ENCODE measurements around the gene PDZRN3.
A peak's percentile ranks its signal among the peaks of the same experiment; 100 is the strongest.

The PDZRN3 gene

DNA sequence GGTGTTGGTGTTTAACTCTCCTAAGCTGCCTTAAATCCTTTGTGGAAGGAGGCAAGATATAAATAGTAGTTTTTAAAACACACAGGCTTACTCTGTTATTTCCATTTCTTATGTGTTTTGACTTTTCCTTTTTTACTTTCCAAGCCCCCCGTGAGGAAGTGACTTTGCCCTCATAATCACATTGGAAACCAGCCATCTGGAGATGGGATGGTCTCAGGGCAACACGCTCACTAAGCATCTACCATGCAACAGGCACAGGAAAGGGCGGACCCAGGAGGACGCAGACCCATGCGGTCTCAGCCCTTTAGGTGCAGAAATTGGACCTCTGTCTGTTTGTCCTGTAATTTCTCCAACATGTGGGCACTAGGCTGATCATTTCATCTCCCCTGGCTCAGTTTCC is 115.7 kb downstream of the PDZRN3 start:
- no peak overlapping the region for H3K4me3 ChIP-seq (replicated peaks; ENCODE audit: low read depth, low read length)
- DNase-seq (ENCODE audit: extremely low read depth, low read depth): no peak
- TF ChIP-seq, protein P1, sequence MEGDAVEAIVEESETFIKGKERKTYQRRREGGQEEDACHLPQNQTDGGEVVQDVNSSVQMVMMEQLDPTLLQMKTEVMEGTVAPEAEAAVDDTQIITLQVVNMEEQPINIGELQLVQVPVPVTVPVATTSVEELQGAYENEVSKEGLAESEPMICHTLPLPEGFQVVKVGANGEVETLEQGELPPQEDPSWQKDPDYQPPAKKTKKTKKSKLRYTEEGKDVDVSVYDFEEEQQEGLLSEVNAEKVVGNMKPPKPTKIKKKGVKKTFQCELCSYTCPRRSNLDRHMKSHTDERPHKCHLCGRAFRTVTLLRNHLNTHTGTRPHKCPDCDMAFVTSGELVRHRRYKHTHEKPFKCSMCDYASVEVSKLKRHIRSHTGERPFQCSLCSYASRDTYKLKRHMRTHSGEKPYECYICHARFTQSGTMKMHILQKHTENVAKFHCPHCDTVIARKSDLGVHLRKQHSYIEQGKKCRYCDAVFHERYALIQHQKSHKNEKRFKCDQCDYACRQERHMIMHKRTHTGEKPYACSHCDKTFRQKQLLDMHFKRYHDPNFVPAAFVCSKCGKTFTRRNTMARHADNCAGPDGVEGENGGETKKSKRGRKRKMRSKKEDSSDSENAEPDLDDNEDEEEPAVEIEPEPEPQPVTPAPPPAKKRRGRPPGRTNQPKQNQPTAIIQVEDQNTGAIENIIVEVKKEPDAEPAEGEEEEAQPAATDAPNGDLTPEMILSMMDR (IDR thresholded peaks at IDR 0.05; ENCODE audit: low read depth, low read length, missing control alignments): no peak

DNA sequence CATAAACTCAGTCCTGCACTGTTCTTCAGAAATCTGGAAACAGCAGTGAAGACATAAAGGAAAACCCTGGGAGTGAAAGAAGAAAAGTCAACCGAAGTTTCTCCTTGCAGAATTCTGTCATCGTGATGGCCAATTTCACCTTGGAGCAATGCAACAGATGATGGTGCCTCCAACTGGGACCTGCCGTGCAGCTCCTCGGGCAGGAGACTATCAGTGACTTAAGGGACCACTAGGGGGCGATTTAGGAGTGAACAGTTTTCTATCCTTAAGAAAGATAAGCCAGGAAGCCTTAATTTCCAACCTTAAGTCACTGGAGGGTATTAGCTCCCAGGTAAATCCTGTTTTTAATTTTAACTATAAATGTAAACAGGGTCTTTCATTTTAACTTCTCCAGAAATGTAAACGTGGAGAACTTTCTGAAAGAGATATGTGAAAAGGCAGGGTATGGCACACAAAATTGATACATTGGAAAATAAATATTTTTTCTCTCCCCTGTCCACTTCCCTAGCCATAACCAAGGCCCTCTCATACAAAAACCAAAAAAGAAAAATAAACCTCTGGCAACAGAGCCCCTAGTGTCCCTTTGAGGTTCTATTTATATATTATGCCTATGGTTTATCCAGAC is 116.3 kb downstream of the PDZRN3 start:
- TF ChIP-seq, protein P1 (IDR thresholded peaks at IDR 0.05; ENCODE audit: low read depth, low read length, missing control alignments): peak; percentile 74
- H3K4me3 ChIP-seq (replicated peaks; ENCODE audit: low read depth, low read length): no peak overlapping the region
- DNase-seq (ENCODE audit: extremely low read depth, low read depth): peak; percentile 41

DNA sequence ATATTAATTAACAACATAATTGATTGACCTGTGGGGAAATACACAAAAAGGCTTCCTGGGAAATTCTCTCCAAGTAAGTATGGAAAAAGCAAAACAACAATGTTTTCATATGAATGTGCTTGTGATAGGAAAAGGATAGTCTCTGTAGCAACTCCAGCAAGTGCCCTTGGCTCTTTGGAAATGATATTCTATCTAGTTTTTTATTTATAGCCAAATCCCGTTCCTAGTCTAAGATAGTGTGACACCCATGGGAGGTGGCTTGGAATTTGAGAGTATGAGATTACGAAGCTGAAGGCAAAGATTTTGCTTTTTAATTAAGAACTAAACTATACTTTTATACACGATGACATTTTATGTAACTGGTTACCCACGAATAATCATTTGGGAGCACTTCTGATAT is 119.9 kb downstream of the PDZRN3 start:
- H3K4me3 ChIP-seq (replicated peaks; ENCODE audit: low read depth, low read length): no peak overlapping the region
- DNase-seq (ENCODE audit: extremely low read depth, low read depth): no peak
- TF ChIP-seq, protein P1 (IDR thresholded peaks at IDR 0.05; ENCODE audit: low read depth, low read length, missing control alignments): no peak

DNA sequence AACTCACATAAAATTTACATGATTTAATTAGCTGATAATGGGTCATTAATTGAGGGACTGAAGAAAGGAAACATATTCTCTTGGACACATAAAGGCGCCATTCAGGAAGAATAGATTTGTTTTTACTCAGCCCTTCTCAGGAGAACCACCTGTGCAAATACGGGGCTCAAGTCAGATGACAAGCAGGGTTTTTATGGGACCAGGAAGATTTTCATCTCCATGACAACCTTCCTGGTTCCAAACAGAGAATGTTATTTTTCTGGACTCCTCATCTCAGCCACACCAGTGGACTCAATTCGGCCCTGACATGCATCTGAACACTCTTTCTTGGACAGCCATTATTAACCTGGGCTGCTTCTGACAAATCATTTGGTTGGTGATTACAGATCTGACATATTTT is 120.5 kb downstream of the PDZRN3 start:
- TF ChIP-seq, protein P1 (IDR thresholded peaks at IDR 0.05; ENCODE audit: low read depth, low read length, missing control alignments): no peak
- no peak overlapping the region for H3K4me3 ChIP-seq (replicated peaks; ENCODE audit: low read depth, low read length)
- DNase-seq (ENCODE audit: extremely low read depth, low read depth): no peak

DNA sequence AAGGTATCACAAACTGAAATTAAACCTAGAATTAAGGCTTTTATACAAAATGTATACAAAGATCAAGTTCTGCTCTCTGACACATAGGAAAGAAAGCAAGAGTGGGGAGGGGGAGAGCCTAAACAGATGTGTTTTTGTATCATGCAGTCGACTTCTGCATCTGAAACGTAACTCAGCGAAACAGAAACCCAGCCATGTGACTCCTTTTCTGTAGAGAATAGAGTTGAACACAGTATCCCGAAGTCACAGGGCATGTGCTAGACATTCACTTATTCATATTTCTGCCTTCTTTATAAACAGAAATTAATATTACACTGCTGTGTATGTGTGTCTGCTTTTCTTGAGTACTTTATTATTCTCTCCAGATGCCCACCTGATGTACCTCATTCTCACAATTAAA is 121.0 kb downstream of the PDZRN3 start:
- TF ChIP-seq, protein P1 (IDR thresholded peaks at IDR 0.05; ENCODE audit: low read depth, low read length, missing control alignments): no peak
- DNase-seq (ENCODE audit: extremely low read depth, low read depth): no peak
- no peak overlapping the region for H3K4me3 ChIP-seq (replicated peaks; ENCODE audit: low read depth, low read length)

DNA sequence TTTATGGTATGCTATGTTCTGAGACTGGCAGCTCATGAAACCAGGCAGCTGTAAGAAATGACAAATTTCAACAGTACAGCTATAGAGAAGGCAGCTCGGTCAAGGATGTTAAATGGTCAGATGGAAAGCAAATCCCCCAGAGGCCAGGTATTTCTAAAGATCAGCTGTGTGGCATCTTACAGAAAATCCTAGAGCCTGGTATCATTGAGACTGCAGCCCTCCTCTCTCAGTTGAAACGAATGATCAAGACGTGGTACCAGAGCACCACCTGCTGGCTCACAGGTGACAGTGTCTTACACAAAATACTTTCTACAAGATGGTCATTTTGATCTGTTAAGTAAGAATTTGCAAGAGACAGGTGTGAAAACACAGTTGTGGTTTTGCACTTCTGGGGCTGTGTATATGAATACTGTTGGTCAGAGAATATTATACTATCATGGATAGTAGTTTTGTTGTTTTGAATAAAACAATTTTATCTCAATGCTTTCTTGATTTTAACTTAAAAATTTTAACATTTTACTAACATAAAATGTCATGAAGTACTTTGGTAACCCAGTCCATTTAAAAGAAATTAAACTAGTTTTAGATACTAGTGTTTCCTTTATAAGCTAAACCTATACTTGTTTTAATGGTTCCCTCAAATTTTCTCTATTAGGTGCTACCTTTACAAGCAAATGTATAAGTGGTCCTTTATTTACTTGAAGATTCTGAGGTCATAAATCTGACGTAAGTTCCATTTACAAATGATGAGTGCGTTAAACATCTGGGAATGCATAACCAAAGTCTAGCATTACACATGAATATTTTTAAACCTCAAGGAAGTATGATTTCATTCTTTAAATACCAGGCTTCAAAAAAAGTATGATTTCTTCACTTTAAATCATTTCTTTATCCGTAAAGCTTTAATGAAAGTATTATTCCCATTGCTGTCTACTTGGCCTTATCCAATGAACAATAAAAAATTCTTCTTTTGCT is 121.8 kb downstream of the PDZRN3 start:
- TF ChIP-seq, protein P1 (IDR thresholded peaks at IDR 0.05; ENCODE audit: low read depth, low read length, missing control alignments): peak; percentile 79
- peak; percentile 44 for DNase-seq (ENCODE audit: extremely low read depth, low read depth)
- H3K4me3 ChIP-seq (replicated peaks; ENCODE audit: low read depth, low read length): no peak overlapping the region

Measured in HFF-Myc (cell line).